ENCODE data around the gene SHANK3.

The SHANK3 gene

DNA sequence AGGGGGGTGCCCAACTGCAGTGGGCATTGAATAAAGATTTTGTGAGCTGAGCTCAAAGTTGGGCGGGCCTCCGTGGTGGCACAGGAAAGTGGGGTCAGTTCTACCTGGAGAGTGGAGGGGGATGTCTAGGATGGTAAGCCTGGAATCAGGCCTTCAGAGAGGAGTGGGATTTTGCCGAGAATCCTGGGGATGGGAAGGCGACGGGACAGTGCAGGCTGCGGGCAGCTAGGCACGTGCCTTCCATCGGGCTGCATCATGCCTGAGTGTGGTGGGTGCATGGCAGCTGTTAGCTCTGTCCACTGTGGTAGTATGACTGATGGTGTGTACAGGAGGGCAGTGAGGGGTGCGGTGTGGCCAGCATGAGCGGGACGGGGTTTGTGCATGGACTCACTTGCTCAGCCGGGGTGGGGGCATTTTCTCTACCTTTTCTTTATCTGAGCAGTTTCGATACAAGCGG lies 3.6 kb downstream of the SHANK3 start:
- no peaks in the 10 kb centered on the region for H3K4me1 ChIP-seq (ENCODE audit: control insufficient read depth, insufficient read depth, low read length)
- no peak overlapping the region for H3K4me3 ChIP-seq (ENCODE audit: low read length)
- no peak overlapping the region for H3K9ac ChIP-seq (ENCODE audit: low read length)
- H3K36me3 ChIP-seq (ENCODE audit: control insufficient read depth, insufficient read depth, low read length): no peaks in the 10 kb centered on the region
- H3K27me3 ChIP-seq (ENCODE audit: control insufficient read depth, insufficient read depth, low read length): peaks cover 29% of the 10 kb centered on the region
- H3K27ac ChIP-seq (ENCODE audit: low read depth, low read length): no peak overlapping the region

DNA sequence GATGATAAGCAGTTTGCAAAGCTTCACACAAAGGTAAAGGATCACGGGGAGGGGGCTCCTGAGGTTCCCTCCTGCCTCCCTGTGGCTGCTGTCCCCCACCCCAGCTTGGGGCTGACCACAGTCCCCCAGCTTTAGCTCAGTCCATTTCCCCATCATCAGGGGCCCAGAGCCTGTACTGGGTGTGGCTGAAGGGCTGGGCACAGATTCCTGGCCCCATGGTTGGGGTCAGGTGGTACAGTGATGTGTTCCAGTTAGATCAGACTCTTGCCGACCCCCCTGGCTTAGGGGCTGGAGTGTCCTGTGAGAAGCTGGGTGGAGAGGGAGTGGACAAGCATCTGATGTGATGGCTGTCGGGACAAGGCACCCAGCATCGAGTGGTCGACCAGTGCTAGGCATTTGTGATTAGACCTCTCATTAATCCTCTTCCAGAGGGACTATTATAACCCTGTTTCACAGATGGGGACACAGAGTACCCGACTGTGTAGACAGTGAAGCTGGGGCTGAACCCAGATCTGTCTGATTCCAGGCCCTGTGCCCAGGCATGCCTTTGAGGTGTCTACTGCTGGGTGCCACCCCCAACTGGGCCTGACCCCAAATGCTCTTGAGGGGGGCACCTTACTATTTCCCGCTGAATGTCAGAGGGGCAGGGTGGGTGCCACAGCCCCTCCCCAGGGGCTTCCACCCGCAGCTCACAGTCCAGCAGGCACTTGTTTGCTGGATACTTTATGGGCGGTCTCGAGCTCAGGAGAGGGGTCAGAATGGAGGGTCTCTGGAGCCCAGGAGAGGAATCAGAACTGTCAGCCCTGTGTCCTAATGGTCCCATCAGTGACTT lies 4.3 kb downstream of the SHANK3 start:
- no peak overlapping the region for H3K4me3 ChIP-seq (ENCODE audit: low read length)

DNA sequence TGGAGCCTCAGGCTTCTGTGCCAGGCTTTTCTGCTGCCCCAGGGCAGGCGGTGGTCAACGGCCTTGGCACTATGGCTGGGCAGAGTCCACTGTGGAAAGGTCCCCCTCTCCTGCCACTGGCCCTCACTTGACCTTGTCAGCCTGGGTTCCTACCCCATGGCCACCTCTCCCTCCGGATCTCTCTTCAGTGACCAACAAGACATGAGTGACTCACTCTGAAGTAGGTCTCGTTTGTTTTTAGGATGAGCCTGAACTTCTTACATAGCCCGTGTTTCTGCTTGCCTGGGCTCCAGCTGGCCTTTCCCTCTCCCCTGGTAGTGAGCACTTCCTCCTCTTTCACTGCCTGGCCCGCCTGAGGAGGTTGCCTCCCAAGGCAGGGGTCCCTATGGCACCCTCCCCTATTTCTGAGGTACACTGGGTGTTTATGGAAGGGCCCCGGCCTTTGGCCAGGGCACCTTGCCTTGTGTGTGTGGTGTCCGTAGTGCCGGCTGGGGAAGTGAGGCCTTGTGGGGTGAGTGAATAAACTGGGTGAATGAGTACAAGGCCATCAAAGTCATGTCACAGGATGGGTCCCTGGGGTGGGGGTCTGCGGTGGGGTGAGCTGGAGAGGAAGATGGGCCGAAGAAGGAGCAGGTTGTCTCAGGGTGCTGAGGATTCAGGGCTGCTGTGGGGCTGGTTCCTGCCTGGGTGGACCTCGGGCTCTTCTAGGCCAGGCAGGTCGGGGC lies 5.0 kb downstream of the SHANK3 start:
- H3K4me3 ChIP-seq (ENCODE audit: low read length): no peak overlapping the region
- no peak overlapping the region for H3K27ac ChIP-seq (ENCODE audit: low read depth, low read length)
- H3K27me3 ChIP-seq (ENCODE audit: control insufficient read depth, insufficient read depth, low read length): peaks cover 22% of the 10 kb centered on the region
- no peaks in the 10 kb centered on the region for H3K36me3 ChIP-seq (ENCODE audit: control insufficient read depth, insufficient read depth, low read length)
- H3K4me1 ChIP-seq (ENCODE audit: control insufficient read depth, insufficient read depth, low read length): no peaks in the 10 kb centered on the region
- H3K9ac ChIP-seq (ENCODE audit: low read length): no peak overlapping the region

More for the DNA sequence above, 4.3 kb downstream of the SHANK3 start:
- Histone ChIP-seq H3K27me3 (ENCODE audit: control insufficient read depth, insufficient read depth, low read length) (peaks cover 28% of the 10 kb centered on the region), H3K9ac (ENCODE audit: low read length) (no peak overlapping the region), H3K27ac (ENCODE audit: low read depth, low read length) (no peak overlapping the region), H3K36me3 (ENCODE audit: control insufficient read depth, insufficient read depth, low read length) (no peaks in the 10 kb centered on the region), H3K4me1 (ENCODE audit: control insufficient read depth, insufficient read depth, low read length) (no peaks in the 10 kb centered on the region)

DNA sequence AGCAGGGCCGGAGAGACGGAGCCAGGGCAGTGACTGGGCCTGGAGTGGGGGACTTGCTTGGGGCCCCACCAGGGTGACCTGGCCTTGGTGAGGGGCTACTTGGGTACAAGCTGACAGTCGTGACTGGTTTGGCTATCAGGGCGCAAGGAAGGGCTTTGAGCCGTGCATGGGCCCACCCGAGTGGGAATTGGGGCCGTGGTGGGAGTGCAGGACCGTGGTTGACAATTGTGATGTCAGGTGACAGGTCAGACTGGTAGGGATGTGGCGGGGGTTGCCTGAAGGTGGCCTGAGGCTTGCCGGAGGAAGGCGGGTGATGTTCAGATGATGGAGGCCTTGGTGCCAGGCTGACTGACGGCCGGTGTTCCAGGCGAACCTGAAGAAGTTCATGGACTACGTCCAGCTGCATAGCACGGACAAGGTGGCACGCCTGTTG lies 5.6 kb downstream of the SHANK3 start:
- no peaks in the 10 kb centered on the region for H3K36me3 ChIP-seq (ENCODE audit: control insufficient read depth, insufficient read depth, low read length)
- H3K9ac ChIP-seq (ENCODE audit: low read length): no peak overlapping the region
- H3K27ac ChIP-seq (ENCODE audit: low read depth, low read length): no peak overlapping the region
- peaks cover 16% of the 10 kb centered on the region for H3K27me3 ChIP-seq (ENCODE audit: control insufficient read depth, insufficient read depth, low read length)
- no peaks in the 10 kb centered on the region for H3K4me1 ChIP-seq (ENCODE audit: control insufficient read depth, insufficient read depth, low read length)
- H3K4me3 ChIP-seq (ENCODE audit: low read length): no peak overlapping the region

DNA sequence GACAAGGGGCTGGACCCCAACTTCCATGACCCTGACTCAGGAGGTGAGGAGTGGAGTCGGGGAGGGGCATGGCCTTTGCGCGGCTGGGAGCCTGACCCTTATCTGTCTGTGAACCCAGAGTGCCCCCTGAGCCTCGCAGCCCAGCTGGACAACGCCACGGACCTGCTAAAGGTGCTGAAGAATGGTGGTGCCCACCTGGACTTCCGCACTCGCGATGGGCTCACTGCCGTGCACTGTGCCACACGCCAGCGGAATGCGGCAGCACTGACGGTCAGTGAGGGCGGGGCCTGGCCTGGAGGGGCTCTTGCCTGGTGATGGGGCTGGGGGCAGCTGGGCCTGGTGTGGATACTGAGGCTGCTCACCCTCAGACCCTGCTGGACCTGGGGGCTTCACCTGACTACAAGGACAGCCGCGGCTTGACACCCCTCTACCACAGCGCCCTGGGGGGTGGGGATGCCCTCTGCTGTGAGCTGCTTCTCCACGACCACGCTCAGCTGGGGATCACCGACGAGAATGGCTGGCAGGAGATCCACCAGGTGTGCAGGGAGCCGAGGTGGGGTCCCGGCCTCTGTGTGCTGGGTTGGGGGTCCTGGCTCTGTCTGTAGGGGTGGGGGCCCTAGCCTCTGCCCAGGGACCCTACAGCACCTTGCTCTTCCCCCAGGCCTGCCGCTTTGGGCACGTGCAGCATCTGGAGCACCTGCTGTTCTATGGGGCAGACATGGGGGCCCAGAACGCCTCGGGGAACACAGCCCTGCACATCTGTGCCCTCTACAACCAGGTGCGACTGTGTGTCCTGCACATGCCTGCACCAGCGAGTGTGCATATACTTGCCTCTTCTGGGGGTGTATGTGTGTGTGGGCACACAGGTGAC lies 6.3 kb downstream of the SHANK3 start:
- H3K36me3 ChIP-seq (ENCODE audit: control insufficient read depth, insufficient read depth, low read length): no peaks in the 10 kb centered on the region
- H3K9ac ChIP-seq (ENCODE audit: low read length): no peak overlapping the region
- H3K4me1 ChIP-seq (ENCODE audit: control insufficient read depth, insufficient read depth, low read length): no peaks in the 10 kb centered on the region
- peaks cover 11% of the 10 kb centered on the region for H3K27me3 ChIP-seq (ENCODE audit: control insufficient read depth, insufficient read depth, low read length)
- H3K4me3 ChIP-seq (ENCODE audit: low read length): no peak overlapping the region
- no peak overlapping the region for H3K27ac ChIP-seq (ENCODE audit: low read depth, low read length)

DNA sequence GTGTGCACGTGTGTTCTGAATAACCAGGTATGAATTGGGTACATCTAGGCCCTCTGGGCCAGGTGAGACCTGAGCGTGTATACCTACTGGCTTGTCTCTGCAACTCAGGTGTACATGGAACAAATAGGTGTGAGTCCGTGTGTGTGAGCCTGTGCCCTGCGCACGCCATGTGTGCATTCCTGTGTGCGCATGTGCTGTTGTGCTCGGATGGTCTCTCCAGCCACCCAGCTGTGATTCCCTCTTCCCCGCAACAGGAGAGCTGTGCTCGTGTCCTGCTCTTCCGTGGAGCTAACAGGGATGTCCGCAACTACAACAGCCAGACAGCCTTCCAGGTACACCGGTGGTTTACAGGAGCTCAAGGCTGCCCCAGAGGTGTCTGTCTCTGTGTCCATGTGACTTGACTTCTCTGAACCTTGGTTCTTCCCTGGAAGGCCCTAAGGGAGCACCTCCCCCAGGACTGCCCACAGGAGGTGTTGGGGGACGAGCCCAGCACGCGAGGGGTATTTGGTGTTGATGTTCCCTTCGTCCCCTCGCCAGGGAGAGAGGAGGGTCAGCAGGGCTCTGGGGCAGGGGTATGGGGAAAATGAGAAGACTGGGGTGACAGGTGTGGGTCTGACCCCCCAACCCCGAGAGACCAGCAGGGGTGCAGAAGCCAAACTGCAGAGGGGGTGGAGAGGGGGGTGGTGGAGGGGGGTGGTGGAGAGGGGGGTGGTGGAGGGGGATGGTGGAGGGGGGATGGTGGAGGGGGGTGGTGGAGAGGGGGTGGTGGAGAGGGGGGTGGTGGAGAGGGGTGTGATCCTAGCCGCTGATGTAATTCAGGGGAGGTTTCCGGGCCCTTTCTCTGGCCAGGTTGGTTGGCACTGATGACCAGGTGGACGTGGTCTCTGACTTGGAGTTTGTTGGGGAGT lies 10.7 kb downstream of the SHANK3 start:
- Histone ChIP-seq H3K27ac (ENCODE audit: low read depth, low read length) (no peak overlapping the region), H3K4me3 (ENCODE audit: low read length) (no peak overlapping the region), H3K27me3 (ENCODE audit: control insufficient read depth, insufficient read depth, low read length) (peaks cover 6% of the 10 kb centered on the region), H3K36me3 (ENCODE audit: control insufficient read depth, insufficient read depth, low read length) (no peaks in the 10 kb centered on the region), H3K9ac (ENCODE audit: low read length) (no peak overlapping the region), H3K4me1 (ENCODE audit: control insufficient read depth, insufficient read depth, low read length) (no peaks in the 10 kb centered on the region)

DNA sequence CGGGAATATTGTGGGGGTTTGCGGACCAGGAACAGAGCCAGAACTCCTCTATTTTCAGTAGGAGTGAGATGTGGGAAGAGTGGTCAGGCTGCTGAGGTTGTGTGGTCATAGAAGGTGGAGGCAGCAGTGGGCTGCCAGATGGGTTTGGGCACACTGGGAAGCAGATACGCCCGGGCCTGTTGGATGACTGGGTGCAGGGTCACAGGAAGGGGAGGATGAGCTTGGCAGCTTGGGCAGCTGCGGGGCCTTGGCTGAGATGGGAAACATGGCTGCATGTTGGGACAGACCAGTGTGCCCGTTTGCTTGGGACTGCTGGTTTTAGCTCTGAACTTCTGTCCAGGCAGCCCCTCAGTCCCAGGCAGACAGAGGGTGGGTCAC lies 11.4 kb downstream of the SHANK3 start:
- H3K9ac ChIP-seq (ENCODE audit: low read length): no peak overlapping the region
- no peak overlapping the region for H3K4me3 ChIP-seq (ENCODE audit: low read length)
- peaks cover 6% of the 10 kb centered on the region for H3K27me3 ChIP-seq (ENCODE audit: control insufficient read depth, insufficient read depth, low read length)
- no peaks in the 10 kb centered on the region for H3K36me3 ChIP-seq (ENCODE audit: control insufficient read depth, insufficient read depth, low read length)
- no peak overlapping the region for H3K27ac ChIP-seq (ENCODE audit: low read depth, low read length)
- no peaks in the 10 kb centered on the region for H3K4me1 ChIP-seq (ENCODE audit: control insufficient read depth, insufficient read depth, low read length)

DNA sequence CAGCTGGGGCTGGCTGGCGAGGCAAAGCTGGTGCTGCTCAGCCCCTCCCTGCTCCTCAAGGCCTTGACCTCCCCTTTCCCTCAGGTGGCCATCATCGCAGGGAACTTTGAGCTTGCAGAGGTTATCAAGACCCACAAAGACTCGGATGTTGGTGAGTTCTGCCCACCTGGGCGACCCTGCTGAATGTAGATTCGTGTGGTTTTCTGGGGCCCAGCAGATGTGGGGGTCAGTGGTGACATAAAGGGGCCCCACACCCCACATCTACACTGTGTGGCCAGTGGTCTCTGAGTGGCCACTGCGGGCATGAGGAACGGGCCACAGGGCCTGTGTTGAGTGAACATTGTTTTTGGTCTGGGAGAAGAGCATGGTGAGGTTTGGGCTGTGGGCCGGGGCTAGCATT lies 11.9 kb downstream of the SHANK3 start:
- Histone ChIP-seq H3K4me1 (ENCODE audit: control insufficient read depth, insufficient read depth, low read length) (no peaks in the 10 kb centered on the region), H3K36me3 (ENCODE audit: control insufficient read depth, insufficient read depth, low read length) (no peaks in the 10 kb centered on the region), H3K27ac (ENCODE audit: low read depth, low read length) (no peak overlapping the region), H3K27me3 (ENCODE audit: control insufficient read depth, insufficient read depth, low read length) (peaks cover 6% of the 10 kb centered on the region), H3K4me3 (ENCODE audit: low read length) (no peak overlapping the region), H3K9ac (ENCODE audit: low read length) (no peak overlapping the region)

DNA sequence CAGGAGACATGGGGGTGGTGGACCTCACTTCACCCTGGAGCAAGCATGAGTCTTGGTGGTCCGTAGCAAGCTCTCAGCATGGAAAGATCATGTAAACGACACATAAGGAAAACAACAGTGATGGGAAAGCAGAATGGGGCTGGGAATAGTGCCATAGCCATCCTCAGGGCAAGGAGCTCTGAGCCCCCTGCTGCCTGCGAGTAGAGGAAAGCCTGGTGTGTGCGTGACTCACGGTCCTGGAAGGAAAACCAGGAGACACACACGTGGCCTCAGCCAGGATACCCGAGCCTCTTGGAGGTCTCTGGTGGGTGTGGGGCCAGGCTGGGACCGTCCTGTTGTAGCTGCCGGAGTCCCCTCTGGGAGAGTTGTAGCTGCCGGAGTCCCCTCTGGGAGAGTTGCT lies 12.4 kb downstream of the SHANK3 start:
- Histone ChIP-seq H3K27ac (ENCODE audit: low read depth, low read length) (no peak overlapping the region), H3K9ac (ENCODE audit: low read length) (no peak overlapping the region), H3K4me3 (ENCODE audit: low read length) (no peak overlapping the region), H3K4me1 (ENCODE audit: control insufficient read depth, insufficient read depth, low read length) (no peaks in the 10 kb centered on the region), H3K36me3 (ENCODE audit: control insufficient read depth, insufficient read depth, low read length) (no peaks in the 10 kb centered on the region), H3K27me3 (ENCODE audit: control insufficient read depth, insufficient read depth, low read length) (peaks cover 6% of the 10 kb centered on the region)

DNA sequence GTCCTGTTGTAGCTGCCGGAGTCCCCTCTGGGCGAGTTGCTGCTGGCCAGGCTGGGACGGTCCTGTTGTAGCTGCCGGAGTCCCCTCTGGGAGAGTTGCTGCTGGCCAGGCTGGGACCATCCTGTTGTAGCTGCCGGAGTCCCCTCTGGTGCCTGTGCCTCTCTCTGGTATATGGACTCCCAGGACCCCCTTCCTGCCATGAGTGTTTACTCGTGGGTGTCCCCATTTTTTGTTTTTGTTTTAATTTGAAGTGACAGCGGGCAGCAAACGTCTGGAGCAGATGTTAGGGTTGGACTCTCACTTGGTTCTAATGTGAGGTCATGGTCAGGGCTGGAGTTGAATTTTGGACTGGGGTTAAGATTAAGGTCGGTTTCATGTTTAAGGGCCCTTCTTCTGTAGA lies 14.2 kb downstream of the SHANK3 start:
- no peaks in the 10 kb centered on the region for H3K4me1 ChIP-seq (ENCODE audit: control insufficient read depth, insufficient read depth, low read length)
- no peak overlapping the region for H3K4me3 ChIP-seq (ENCODE audit: low read length)
- H3K9ac ChIP-seq (ENCODE audit: low read length): no peak overlapping the region
- no peaks in the 10 kb centered on the region for H3K36me3 ChIP-seq (ENCODE audit: control insufficient read depth, insufficient read depth, low read length)
- H3K27me3 ChIP-seq (ENCODE audit: control insufficient read depth, insufficient read depth, low read length): peaks cover 6% of the 10 kb centered on the region
- no peak overlapping the region for H3K27ac ChIP-seq (ENCODE audit: low read depth, low read length)

DNA sequence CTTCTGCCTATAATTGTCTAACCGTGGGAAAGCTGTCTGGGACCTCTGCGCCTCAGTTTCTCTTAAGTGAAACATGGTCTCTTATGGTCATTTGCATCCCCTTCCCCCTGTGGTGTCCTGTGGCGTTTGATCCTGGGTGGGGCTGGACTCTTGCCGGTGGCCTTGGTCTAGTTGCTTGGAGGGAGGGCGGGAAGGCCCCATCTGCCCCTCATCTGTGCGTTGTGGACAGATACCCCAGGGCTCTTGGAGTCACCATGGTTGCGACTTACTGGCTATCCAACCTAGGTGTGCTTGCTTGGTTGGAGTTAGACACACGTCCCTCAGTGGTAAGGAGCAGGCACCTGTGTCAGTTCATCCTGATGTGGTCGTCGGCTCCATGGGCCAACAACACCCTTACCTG lies 15.2 kb downstream of the SHANK3 start:
- Histone ChIP-seq H3K4me1 (ENCODE audit: control insufficient read depth, insufficient read depth, low read length) (no peaks in the 10 kb centered on the region), H3K27ac (ENCODE audit: low read depth, low read length) (no peak overlapping the region), H3K36me3 (ENCODE audit: control insufficient read depth, insufficient read depth, low read length) (no peaks in the 10 kb centered on the region), H3K4me3 (ENCODE audit: low read length) (no peak overlapping the region), H3K27me3 (ENCODE audit: control insufficient read depth, insufficient read depth, low read length) (peaks cover 6% of the 10 kb centered on the region), H3K9ac (ENCODE audit: low read length) (no peak overlapping the region)

Data from rectal smooth muscle tissue (tissue), 1 donor.